Measurements from ENCODE around the gene TXLNB.

Gene TXLNB

DNA sequence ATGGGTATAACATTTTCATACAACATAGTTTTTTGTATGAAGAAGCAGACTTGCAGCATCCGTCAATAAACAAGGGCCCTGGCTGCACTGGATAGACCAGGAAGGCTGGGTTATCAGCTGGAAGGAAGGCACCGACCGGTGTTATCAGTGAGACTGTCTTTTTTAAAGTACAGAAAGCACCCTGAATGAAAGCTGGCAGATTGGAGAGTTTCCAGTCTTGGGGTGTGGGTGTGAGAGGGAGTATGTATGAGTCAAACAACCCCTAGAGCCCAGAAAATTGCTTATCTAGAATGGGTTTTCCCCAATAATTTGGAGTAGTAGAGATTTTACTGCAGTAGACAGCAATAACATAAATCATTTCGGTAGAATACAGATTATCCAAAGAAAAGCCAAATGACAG is 42.4 kb downstream of the TXLNB start:
- H3K9me3 ChIP-seq (ENCODE audit: severe bottlenecking) = no peaks in the 10 kb centered on the region
- H3K36me3 ChIP-seq = no peaks in the 10 kb centered on the region
- DNase-seq = no peak
- no peak overlapping the region for H3K4me3 ChIP-seq (ENCODE audit: low read depth, low read length)
- no peaks in the 10 kb centered on the region for H3K27me3 ChIP-seq (ENCODE audit: insufficient read depth, low read depth, severe bottlenecking)
- TF ChIP-seq, protein P1, sequence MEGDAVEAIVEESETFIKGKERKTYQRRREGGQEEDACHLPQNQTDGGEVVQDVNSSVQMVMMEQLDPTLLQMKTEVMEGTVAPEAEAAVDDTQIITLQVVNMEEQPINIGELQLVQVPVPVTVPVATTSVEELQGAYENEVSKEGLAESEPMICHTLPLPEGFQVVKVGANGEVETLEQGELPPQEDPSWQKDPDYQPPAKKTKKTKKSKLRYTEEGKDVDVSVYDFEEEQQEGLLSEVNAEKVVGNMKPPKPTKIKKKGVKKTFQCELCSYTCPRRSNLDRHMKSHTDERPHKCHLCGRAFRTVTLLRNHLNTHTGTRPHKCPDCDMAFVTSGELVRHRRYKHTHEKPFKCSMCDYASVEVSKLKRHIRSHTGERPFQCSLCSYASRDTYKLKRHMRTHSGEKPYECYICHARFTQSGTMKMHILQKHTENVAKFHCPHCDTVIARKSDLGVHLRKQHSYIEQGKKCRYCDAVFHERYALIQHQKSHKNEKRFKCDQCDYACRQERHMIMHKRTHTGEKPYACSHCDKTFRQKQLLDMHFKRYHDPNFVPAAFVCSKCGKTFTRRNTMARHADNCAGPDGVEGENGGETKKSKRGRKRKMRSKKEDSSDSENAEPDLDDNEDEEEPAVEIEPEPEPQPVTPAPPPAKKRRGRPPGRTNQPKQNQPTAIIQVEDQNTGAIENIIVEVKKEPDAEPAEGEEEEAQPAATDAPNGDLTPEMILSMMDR (IDR thresholded peaks at IDR 0.05; ENCODE audit: low read depth, low read length) = no peak
- H3K27ac ChIP-seq = no peak overlapping the region

DNA sequence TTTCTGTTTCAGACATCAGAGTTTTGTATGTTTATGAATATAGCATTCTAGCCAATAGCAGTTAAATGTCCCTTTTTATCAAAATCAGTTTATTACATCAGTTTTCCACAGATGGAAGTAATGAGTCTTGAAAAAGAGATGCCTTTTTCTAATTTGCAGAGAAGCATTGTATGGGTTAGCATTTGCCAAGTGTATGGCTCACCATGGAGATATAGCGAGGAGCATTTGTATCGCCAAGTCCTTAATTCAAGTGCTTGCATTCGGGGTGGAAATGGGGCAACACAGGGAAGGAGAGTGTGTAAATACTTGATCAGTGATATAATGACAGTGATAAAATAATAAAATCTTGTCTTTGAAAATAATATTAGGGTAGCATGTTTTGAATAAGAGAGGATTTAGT is 42.9 kb downstream of the TXLNB start:
- Histone ChIP-seq H3K4me3 (ENCODE audit: low read depth, low read length) (no peak overlapping the region), H3K27ac (no peak overlapping the region), H3K27me3 (ENCODE audit: insufficient read depth, low read depth, severe bottlenecking) (no peaks in the 10 kb centered on the region), H3K9me3 (ENCODE audit: severe bottlenecking) (no peaks in the 10 kb centered on the region), H3K36me3 (no peaks in the 10 kb centered on the region)
- DNase-seq = no peak
- TF ChIP-seq, protein P1 (IDR thresholded peaks at IDR 0.05; ENCODE audit: low read depth, low read length) = no peak

DNA sequence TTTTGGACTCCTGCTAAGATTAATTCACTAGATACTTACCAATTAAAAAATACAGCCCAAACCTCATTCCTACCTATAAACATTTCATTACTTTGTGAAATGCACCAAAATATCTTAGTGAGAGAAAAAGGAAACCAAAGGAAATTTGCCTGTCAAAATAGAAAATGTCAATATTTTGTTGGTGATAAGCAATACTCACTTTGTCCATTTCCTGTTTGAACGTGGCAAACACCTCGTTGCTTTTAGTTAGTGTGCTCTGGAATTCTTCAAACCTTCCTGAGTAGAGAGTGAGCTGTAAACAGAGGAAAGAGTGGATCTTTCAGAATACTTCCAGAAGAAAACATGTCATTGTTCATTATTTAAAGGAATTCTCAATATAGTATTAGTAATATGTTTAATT is 44.2 kb downstream of the TXLNB start:
- H3K36me3 ChIP-seq = no peaks in the 10 kb centered on the region
- no peaks in the 10 kb centered on the region for H3K27me3 ChIP-seq (ENCODE audit: insufficient read depth, low read depth, severe bottlenecking)
- DNase-seq = no peak
- no peak overlapping the region for H3K27ac ChIP-seq
- TF ChIP-seq, protein P1 (IDR thresholded peaks at IDR 0.05; ENCODE audit: low read depth, low read length) = no peak
- H3K4me3 ChIP-seq (ENCODE audit: low read depth, low read length) = no peak overlapping the region
- H3K9me3 ChIP-seq (ENCODE audit: severe bottlenecking) = no peaks in the 10 kb centered on the region

DNA sequence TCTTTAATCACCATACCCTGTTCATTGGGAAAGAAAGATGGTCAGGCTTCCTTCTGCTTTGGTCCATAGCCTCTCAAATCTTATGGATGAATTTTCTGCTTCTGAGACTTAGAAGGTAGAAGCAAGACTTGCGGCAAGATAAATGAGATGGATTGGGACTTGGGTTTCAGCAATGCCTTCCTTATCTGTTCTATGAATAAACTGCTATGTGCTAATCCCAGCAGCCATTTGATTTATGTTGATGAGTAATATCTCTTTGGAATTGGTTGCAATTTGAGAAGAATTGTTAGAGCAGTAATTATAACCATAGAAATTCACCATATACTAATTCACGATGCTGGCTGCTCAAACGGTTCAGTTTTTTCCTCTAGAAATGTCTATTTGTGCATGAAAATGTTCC is 48.3 kb downstream of the TXLNB start:
- Histone ChIP-seq H3K27me3 (ENCODE audit: insufficient read depth, low read depth, severe bottlenecking) (no peaks in the 10 kb centered on the region), H3K9me3 (ENCODE audit: severe bottlenecking) (no peaks in the 10 kb centered on the region), H3K36me3 (no peaks in the 10 kb centered on the region), H3K27ac (no peak overlapping the region), H3K4me3 (ENCODE audit: low read depth, low read length) (no peak overlapping the region)
- TF ChIP-seq, protein P1 (IDR thresholded peaks at IDR 0.05; ENCODE audit: low read depth, low read length) = no peak
- no peak for DNase-seq

DNA sequence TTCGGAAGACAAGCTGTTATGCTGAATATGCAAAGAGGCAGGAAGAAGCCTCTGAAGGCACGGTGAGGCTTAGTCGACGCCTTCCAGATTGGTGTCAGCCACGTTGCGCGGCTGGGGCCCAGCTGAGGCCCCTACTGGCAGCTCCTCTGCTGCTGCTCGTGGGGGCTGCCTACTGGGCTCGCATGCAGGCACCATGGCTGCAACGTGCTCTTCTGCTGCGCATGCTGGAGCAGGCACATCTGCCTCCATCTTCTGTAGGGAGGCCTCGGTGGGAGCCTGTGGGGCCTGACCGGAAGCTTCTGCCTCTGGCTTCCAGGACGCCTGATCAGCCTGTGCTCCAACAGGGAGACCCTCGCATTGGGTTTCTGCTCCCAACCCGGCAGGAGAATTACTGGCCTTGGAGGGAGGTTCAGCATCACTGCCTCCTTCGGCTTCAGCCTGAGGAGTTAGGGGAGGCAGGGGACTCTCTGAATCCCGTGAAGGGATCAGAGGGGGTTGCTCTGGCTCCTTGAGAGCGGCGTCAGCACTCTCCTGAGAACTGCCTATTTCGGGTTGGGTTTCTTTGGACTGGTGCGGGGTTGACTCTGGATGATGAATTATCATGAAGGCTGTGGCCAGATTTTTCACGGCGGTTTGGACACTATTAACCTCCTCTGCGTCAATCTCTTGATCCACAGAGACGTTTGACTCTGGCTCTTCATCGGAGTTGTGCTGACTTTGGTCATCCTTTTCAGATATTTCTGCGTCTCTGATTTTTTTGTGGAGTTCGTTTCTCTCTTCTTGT is 49.1 kb downstream of the TXLNB start:
- no peak for DNase-seq
- Histone ChIP-seq H3K27ac (no peak overlapping the region), H3K27me3 (ENCODE audit: insufficient read depth, low read depth, severe bottlenecking) (no peaks in the 10 kb centered on the region), H3K36me3 (no peaks in the 10 kb centered on the region), H3K9me3 (ENCODE audit: severe bottlenecking) (no peaks in the 10 kb centered on the region), H3K4me3 (ENCODE audit: low read depth, low read length) (no peak overlapping the region)
- TF ChIP-seq, protein P1 (IDR thresholded peaks at IDR 0.05; ENCODE audit: low read depth, low read length) = no peak

Measured in WERI-Rb-1 (cell line).